MV-4-11 (cell line): ENCODE measurements around the gene TTLL8.
"Not testable (repeated sequence)": the region's sequence is repeated elsewhere in the genome, so short reads cannot be mapped to it uniquely, and the experiment has no call there.

ENCODE experiments used
- DNase-seq: peaks from one replicate; lab custom pipeline; 2025; lab: John Stamatoyannopoulos, UW

The TTLL8 gene

GRCh38 chr22:50001388-50002231 lies 56.5 kb downstream of the TTLL8 start:
- no peak for DNase-seq

DNA sequence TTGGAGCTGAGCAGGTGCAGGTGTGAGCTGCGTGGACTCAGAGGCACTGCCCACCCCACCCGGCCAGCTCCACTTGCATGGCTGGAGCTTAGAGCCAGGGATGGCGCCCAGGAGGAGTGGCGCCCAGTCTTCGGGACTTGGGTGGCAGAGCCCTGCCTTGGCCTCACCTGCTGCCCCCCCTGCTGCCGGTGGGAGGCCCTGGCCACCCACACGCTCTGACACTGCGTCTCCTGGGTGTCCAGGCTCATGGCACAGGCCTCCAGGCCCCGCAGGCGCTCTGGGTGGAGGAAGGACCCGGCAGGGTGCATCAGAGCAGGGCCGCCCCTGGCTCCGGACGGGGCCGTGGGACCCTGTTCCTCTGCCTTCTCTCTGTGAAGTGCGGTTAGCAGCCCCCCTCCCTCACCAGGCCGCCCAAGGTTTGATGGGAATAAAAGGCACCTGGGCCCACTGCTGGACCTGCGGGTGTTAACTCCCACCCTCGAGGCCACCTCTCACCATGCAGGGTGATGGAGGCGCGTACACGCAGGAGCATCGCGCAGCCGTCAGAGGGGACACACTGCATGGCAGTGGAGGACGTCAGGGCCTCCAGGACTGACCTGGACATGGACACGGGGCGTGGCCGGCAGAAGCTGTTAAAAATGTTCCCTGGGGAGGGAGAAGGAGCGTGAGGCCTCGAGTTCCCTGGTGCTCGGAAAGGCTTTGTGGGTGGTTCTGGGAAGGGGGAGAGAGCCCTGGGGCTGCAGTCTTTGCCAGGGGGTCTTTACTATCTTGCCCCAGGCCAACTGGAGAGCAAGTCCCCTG lies 57.3 kb downstream of the TTLL8 start:
- DNase-seq, result no peak

- no peak for DNase-seq
Observed at GRCh38 chr22:49999946-50000586, 58.0 kb downstream of the TTLL8 start.

DNA sequence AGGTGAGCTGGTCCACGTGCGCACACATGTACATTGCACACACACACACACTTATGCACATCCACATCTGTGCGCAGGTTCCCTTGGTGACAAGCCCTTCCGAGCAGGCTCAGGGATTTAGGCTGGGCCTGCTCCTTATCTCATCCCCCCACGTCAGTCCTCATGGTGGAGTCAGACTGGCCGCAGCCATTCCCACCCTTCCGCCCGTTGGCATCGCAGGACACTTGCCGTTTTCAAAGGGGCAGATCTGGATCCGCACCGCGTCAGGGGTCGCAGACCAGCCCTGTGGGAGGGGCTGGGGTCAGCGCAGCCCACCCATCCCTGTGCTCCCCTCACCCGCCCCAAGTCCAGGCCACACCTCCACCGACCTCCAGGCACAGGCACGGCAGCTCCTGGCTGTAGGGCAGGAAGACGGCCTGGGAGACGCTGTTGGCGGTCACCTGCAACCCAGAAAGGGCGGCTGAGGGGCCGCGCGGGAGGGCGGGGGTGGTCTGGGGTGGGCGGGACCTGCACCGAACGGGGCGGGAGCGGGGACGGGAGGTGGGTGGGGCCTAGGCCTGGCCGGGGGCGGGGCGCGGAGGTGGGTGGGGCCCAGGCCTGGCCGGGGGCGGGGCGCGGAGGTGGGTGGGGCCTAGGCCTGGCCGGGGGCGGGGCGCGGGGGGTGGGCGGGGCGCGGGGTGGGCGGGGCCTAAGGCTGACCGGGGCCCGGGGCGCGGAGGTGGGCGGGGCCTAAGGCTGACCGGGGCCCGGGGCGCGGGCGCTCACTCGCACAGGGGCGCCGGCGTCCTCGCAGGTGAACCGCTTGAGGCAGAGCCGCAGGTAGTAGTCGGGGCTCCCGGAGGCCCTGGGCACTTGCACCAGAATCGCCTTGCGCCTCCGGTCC lies 58.8 kb downstream of the TTLL8 start:
- no peak for DNase-seq

GRCh38 chr22:49998718-49999062 lies 59.4 kb downstream of the TTLL8 start:
- no peak for DNase-seq

GRCh38 chr22:49997932-49998717 lies 60.0 kb downstream of the TTLL8 start:
- no peak for DNase-seq

- DNase-seq, result no peak
Observed at GRCh38 chr22:49997251-49997599, 60.9 kb downstream of the TTLL8 start.

GRCh38 chr22:49996518-49997250 lies 61.4 kb downstream of the TTLL8 start:
- no peak for DNase-seq

DNA sequence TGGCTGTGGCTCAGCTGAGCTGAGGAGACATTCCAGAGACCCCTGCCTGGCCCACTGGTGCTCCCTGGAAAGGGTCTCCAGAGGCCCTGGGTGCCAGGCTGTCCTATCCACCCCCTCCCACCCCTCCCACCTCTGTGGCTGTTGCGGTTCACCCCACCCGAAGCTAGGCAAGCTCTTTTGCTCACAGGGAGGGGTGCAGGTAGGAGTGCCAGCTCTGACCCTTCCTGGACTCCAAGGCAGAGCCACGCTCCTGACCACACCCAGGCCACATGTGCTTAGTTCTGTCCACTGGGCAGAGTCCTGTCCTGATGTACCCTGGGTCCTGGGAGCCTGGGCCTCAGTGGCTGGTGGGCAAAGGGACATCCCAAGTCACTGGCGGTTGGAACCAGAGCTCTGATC lies 62.0 kb downstream of the TTLL8 start:
- DNase-seq, result no peak

GRCh38 chr22:49995361-49996118 lies 62.6 kb downstream of the TTLL8 start:
- no peak for DNase-seq

GRCh38 chr22:49995041-49995360 lies 63.1 kb downstream of the TTLL8 start:
- DNase-seq, result no peak

- DNase-seq, result no peak
Observed at GRCh38 chr22:49994361-49995040, 63.6 kb downstream of the TTLL8 start.

- no peak for DNase-seq
Observed at GRCh38 chr22:49993649-49994360, 64.3 kb downstream of the TTLL8 start.

GRCh38 chr22:49992921-49993648 lies 65.0 kb downstream of the TTLL8 start:
- peak; percentile 53 for DNase-seq

GRCh38 chr22:49991907-49992533 lies 66.1 kb downstream of the TTLL8 start:
- DNase-seq, result no peak

- no peak for DNase-seq
Observed at GRCh38 chr22:49991167-49991566, 66.9 kb downstream of the TTLL8 start.

GRCh38 chr22:49989826-49990225 lies 68.3 kb downstream of the TTLL8 start:
- DNase-seq, result not testable (repeated sequence)
